ENCODE data around the gene AGPS.

AGPS gene

GRCh38 chr2:177392373-177393202 is at the start of gene AGPS (continued):
- TF ChIP-seq ZNF148 (tag by site-specific recombination; IDR thresholded peaks at IDR 0.05; ENCODE audit: borderline replicate concordance): no peak
- no peak for TF ChIP-seq ZNF394 (tag by site-specific recombination; IDR thresholded peaks at IDR 0.05; ENCODE audit: borderline replicate concordance)
- TF ChIP-seq ZNF175 (tag by site-specific recombination; IDR thresholded peaks at IDR 0.05): no peak
- no peak for TF ChIP-seq ZSCAN23 (tag by site-specific recombination; IDR thresholded peaks at IDR 0.05)
- no peak for TF ChIP-seq IKZF3 (tag by site-specific recombination; IDR thresholded peaks at IDR 0.05)
- TF ChIP-seq ZNF704 (tag by site-specific recombination; IDR thresholded peaks at IDR 0.05): no peak
- TF ChIP-seq ZNF645 (tag by site-specific recombination; IDR thresholded peaks at IDR 0.05): no peak
- peak; percentile 55; the same call in 1 of the 2 replicates for TF ChIP-seq BCL11A (tag by site-specific recombination; IDR thresholded peaks at IDR 0.05; ENCODE audit: low read depth)
- peak; percentile 78 for TF ChIP-seq PRDM10 (tag by site-specific recombination; IDR thresholded peaks at IDR 0.05)
- TF ChIP-seq SP3 (tag by site-specific recombination; IDR thresholded peaks at IDR 0.05): no peak
- no peak for TF ChIP-seq ZNF146 (tag by site-specific recombination; IDR thresholded peaks at IDR 0.05)
- TF ChIP-seq KLF8 (tag by site-specific recombination; IDR thresholded peaks at IDR 0.05): peak; percentile 46; the same call in 1 of the 2 replicates
- peak; percentile 75 for TF ChIP-seq YY1 (tag by site-specific recombination; IDR thresholded peaks at IDR 0.05)
- peak; percentile 62; the same call in 1 of the 2 replicates for TF ChIP-seq ZNF777 (tag by site-specific recombination; IDR thresholded peaks at IDR 0.05; ENCODE audit: borderline replicate concordance)
- TF ChIP-seq ZNF670 (tag by site-specific recombination; IDR thresholded peaks at IDR 0.05; ENCODE audit: low read depth): no peak
- 0 out of 2 replicates have a peak, but pooled peaks have one; percentile 9 for TF ChIP-seq KLF17 (tag by site-specific recombination; IDR thresholded peaks at IDR 0.05)
- no peak for TF ChIP-seq OVOL3 (tag by site-specific recombination; IDR thresholded peaks at IDR 0.05)
- TF ChIP-seq KLF10 (tag by site-specific recombination; IDR thresholded peaks at IDR 0.05): peak; percentile 11; the same call in 1 of the 2 replicates
- 0 out of 2 replicates have a peak, but pooled peaks have one; percentile 16 for TF ChIP-seq KLF16 (tag by site-specific recombination; IDR thresholded peaks at IDR 0.05)
- TF ChIP-seq SCRT1 (tag by site-specific recombination; IDR thresholded peaks at IDR 0.05; ENCODE audit: borderline replicate concordance): no peak

Data from HEK293 (cell line).